Left forelimb (tissue), 1 donor: Measurements from ENCODE around the gene CCL7.

Experiments
- DNase-seq: peaks from one replicate; pipeline ENCODE4 v3.0.0-alpha.2; 2018; ENCODE audit warnings: low spot score

Gene CCL7

DNA sequence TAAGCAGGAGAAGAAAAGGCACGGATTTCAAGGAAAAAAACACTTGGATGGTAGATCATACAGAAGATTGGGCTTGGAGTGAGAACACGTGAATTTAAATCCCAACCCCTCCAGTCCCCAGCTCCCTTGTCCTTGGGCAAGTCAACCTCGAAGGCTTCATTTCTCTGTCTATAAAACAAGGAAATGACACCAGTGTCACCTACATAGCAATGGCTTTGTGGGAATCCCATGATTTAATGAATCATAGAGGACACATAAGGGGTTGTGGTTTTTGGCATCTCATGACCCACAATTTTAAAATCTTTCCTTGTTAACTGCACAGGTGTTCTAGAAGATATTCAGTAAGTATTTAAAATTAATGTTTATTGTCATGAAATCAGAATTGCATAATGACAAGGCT, 23.1 kb upstream of the CCL7 start:
- no peak for DNase-seq

DNA sequence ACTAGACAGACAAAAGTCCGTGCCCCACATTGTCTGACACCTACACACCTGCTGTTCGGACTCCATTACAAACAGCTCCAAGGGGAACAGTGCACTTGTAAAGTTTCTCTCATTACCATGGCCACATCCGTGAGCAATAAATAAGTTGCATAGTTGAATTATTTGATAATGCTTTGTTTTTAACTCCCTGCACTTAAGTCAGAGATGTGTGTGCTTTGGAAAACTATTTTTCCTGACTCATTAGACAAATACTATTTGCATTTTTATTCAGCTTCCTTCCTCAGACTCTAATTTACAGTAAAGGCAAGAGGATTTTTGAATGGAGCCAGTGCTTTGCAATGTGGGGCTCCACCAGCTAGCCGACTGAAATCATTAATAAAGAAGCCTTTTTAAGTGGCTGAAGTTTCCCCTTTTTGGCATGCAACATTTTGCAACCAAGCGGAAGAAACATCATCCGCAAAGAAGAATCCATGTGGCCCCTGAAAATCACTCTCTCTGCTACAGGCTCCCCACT, 21.5 kb upstream of the CCL7 start:
- no peak for DNase-seq

DNA sequence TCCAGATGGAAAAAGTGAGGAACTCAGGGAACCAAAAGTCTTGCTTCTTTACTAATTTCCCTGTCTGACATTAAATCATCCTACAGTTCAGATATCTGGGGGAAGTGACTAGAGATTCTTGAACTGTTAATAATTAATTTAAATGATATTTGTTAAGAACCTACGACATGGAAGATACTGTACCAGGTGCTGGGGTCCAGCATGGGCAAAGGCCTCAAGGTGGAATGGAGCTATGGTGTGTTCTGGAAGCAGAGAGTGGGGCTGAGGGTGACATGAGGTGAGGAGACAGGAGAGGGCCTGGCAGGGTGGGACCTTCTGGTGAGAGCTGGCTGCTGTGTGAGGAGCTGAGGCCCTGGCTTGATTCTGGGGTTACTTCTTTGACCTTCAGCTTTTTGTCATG, 21.0 kb upstream of the CCL7 start:
- no peak for DNase-seq

DNA sequence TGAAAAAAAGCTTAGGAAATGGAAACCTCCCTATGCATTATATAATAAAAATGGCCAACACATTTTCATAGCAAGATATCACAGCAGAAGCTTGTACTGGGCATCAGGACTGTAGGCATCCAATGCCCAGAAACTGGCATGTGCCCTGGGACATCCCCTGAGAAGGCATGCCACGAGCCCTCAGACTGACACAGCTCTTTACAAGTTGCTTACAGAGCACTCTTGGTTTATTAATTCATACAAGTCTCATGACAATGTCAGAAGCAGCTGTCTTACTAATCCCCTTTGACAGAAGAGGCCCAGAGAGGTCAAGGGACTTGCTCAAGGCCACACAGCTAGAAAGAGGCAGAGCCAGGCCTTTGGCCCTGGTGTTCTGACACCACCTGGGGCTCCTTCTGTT, 20.5 kb upstream of the CCL7 start:
- no peak for DNase-seq

DNA sequence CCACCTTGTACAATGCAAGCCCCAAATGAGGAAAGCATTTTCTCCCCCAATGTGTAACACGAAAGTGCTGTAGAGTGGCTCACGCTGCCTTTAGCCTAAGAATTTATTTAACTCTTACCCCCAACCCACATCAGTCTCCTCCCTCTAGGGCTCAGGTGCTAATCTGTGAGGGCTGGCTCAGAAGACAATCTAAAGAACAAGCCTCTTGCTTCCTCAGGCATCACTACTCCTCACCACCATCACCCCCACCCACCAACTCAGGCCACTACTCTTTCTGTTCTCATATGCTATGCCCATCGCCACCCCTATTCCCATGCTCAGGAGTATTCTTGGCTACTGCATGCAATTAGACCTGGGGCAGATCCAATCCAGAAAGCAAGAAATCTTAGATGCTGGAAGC, 18.8 kb upstream of the CCL7 start:
- DNase-seq = no peak

DNA sequence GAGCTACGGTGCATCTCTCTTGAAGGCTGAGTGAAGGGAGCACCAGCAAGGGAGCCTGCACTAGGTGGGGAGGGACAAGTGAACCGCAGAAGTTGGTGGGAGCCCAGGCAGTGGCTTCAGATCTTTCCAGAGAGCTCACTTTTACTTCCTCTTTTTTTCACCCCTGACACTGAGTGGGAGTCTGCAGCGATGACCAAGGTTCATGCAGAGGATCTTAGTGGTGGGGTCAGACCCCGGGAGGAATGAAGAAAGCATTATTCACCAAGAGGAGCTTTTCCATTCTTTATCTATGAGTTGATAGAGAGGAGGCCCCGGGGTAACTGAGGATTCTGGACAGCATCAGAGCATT, 18.0 kb upstream of the CCL7 start:
- DNase-seq = no peak

DNA sequence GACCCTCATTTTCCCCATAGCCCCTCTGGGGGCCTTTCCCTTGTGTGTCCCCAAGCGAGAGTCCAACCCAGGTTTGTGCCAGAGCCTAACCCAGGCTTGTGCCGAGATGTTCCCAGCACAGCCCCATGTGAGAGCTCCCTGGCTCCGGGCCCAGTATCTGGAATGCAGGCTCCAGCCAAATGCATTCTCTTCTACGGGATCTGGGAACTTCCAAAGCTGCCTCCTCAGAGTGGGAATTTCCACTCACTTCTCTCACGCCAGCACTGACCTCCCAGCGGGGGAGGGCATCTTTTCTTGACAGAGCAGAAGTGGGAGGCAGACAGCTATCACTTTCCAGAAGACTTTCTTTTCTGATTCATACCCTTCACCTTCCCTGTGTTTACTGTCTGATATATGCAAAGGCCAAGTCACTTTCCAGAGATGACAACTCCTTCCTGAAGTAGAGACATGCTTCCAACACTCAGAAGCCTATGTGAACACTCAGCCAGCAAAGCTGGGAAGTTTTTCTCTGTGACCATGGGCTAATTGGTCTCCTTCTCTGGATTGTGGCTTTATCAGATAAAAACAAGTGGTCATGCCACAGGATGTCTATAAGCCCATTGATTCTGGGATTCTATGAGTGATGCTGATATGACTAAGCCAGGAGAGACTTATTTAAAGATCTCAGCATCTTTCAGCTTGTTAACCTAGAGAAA, 17.4 kb upstream of the CCL7 start:
- DNase-seq = peak; percentile 93

DNA sequence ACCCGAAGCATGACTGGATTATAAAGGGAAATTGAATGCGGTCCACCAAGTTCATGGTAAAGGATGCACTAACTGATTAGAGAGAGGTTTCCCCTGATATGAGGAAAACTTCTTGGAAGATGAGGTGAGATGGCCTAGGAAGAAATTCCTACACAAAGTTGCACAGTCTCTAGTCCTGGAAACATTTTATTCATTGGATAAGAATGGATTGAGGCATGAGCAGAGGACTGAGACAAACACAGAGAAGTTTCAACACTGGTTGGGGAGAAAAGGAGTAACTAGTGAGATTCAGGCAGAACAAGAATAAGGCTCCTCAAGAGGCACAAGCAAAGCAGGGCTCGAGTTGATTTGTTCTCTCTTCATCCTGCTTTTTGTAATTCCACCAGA, 16.9 kb upstream of the CCL7 start:
- DNase-seq = no peak

DNA sequence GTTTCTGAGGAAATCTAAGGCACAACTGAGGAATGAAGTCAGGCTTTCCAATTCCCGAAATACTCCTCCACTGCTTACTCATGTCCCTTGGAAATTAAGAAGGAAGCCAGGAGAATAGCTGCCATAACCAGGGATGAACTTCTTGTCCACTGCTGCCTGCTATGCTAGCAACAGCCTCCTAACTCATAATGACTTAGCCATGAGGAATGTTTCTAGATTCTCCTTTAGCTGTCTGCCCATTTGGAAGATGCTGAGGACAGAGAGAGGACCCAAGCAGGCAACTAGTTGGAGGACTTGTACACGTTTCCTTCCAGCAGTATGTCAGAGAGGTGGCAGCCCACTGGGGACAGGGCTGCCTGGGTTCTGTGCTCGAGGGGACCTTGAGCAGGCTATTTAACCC, 15.9 kb upstream of the CCL7 start:
- no peak for DNase-seq

DNA sequence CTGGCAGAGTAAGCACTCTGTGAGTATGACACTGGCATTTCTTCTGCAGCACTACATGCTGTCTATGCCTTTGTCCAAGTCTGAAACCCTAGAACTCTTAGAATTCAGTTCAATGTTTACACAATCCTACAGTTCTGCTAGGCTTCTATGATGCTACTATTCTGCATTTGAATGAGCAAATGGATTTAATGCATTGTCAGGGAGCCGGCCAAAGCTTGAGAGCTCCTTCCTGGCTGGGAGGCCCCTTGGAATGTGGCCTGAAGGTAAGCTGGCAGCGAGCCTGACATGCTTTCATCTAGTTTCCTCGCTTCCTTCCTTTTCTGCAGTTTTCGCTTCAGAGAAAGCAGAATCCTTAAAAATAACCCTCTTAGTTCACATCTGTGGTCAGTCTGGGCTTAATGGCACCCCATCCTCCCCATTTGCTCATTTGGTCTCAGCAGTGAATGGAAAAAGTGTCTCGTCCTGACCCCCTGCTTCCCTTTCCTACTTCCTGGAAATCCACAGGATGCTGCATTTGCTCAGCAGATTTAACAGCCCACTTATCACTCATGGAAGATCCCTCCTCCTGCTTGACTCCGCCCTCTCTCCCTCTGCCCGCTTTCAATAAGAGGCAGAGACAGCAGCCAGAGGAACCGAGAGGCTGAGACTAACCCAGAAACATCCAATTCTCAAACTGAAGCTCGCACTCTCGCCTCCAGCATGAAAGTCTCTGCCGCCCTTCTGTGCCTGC, 15.2 kb upstream of the CCL7 start, which contains the start of gene CCL2:
Gene CCL2, plus strand, starts transcription at position 635 of the 730 bp plus-strand sequence. Its CDS starts 65 bp downstream, at position 700.
- peak; percentile 84 for DNase-seq

DNA sequence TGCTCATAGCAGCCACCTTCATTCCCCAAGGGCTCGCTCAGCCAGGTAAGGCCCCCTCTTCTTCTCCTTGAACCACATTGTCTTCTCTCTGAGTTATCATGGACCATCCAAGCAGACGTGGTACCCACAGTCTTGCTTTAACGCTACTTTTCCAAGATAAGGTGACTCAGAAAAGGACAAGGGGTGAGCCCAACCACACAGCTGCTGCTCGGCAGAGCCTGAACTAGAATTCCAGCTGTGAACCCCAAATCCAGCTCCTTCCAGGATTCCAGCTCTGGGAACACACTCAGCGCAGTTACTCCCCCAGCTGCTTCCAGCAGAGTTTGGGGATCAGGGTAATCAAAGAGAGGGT, 14.7 kb upstream of the CCL7 start:
- no peak for DNase-seq

DNA sequence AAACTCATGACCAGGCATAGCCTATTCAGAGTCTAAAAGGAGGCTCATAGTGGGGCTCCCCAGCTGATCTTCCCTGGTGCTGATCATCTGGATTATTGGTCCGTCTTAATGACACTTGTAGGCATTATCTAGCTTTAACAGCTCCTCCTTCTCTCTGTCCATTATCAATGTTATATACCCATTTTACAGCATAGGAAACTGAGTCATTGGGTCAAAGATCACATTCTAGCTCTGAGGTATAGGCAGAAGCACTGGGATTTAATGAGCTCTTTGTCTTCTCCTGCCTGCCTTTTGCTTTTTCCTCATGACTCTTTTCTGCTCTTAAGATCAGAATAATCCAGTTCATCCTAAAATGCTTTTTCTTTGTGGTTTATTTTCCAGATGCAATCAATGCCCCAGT, 14.2 kb upstream of the CCL7 start:
- DNase-seq = no peak

DNA sequence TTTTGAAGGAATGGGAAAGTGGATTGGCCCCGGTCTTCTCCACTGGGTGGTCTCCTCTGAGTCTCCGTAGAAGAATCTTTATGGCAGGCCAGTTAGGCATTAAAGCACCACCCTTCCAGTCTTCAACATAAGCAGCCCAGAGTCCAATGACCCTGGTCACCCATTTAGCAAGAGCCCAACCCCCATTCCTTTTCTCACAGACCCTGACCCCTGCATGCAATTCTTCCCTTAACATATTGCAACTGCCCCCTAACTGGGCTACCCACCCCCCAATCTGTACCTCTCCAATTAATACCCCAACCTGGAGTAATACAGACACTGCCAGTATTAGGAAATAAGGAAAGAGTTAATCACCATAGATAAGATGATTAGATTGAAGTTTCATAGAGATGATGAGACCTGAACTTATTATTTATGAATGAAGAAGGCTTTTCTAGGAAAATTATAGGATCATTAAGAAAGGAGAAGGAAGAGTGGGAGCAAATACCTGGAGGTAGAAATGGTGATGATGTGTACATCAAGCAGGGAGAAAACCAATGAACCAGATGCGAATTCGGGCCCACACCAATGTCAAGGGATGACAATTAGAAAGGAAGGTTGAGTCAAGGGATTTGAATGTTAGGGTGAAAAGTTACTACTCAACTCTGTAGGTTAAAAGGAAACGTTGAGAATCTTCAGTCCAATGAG, 12.6 kb upstream of the CCL7 start:
- no peak for DNase-seq

DNA sequence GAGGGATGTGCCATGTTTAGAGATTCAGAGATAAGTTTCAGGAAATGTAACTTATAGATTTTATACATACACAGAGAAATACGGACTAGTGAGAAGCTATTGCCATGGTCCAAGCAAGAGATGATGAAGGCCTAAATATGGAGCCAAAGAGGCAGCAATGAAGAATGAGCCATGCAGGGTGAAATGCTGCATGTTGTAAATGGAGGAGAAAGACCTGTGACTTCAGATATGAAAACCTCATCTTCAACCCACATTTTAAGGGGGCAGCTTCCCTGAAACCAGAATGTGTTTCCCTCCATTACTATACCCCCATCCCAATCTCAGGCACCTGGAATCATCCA, 12.1 kb upstream of the CCL7 start:
- DNase-seq = no peak

DNA sequence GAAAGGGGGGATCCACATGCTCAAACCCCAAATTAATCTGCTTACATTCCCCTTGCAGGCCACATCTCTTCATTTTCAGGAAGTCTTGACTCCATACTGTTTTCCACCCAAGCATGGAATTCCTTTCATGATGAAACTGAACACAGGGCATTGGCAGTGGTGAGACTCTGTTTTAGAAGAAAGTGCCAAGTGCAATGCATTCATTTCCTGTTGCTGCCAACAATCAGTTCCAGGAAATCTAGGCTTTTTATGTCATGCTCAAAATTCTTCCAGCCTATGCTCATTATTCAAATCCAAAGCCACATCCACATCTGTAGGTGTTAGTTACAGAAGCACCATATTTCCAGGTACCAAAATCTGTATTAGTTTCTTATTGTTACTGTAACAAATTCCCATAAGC, 10.9 kb upstream of the CCL7 start:
- no peak for DNase-seq

DNA sequence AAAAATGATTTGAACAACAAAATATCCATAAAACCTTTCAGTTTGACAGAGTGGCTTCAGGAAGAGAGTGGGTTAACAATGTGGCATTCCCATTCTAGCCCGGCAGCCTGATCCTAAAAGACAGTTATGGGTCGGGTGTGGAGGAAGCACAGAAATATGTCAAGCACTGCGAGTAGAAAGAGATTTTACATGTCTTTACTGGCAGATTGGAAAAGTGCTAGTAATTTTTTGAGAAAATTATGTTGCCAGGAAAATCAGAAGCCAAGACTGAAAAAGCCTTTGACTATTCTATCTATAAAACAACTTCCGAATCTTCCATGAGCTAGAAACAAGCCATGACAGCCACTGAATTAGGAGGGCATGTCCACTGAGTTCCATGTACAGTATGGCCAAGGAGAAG, 9.2 kb upstream of the CCL7 start:
- no peak for DNase-seq

DNA sequence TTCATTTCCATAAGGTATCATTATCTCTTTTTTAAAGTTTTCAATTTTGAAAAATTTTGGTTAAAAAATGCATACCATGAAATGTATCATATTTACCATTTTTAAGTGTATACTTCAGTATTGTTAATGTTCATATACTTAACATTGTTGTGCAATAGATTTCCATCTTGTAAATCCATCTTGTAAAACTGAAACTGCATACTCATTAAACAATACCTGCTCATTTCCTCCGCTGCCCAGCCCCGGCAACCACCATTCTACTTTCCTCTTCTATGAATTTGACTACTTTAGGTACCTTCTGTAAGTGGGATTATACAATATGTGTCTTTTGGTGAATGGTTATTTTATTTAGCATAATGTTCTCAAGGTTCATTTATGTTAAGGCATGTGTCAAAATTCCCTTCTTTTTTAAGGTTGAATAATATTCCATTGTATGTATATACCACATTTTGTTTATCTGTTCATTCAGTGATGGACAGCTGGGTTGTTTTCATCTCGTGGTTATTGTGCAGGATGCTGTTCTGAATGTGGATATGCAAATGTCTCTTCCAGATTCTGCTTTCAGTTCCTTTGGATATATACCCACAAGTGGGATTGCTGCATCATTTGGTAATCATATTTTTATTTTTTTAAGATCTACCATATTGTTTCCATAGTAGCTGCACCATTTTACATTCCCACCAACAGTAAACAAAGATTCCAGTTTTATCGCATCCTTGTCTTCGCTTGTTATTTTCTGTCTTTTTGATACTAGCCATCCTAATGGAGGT, 8.3 kb upstream of the CCL7 start:
- no peak for DNase-seq

DNA sequence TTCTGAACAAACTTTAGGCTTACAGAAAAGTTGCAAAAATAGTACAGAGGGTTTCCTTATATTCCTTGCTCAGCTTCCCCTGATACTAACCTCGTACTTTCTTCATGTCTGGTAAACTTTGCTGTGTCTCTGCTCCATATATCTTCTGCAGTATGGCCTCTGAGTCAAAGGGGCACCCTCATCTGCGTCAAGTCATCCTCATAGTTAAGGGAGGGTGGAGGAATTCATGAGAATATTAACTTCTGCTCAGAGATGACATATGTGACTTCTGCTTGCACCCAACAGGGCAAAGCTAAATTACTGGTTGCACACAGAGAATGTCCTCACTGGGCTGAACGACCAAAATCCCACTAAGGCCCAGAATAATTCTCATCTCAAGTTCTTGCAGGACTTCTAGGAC, 4.3 kb upstream of the CCL7 start:
- DNase-seq = no peak

DNA sequence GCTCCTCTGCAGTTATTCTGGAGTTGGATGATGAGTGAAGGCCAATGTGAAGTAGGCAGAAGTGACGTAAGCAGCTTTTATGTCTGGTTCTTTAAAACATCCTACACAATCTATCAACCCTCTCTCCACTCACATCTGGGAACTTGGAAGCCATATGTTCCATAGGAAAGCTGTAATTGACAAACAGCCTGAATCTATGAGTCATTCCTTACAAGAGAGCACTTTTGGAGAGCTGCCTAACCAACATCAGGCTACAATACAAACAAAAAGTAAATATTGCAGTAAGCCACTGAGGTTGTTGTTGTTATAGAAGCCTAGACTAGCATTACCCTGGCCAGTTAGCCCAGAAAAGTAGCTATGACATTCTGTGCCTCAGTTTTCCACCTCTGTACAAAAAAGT, 5.9 kb downstream of the CCL7 start:
- DNase-seq = no peak

DNA sequence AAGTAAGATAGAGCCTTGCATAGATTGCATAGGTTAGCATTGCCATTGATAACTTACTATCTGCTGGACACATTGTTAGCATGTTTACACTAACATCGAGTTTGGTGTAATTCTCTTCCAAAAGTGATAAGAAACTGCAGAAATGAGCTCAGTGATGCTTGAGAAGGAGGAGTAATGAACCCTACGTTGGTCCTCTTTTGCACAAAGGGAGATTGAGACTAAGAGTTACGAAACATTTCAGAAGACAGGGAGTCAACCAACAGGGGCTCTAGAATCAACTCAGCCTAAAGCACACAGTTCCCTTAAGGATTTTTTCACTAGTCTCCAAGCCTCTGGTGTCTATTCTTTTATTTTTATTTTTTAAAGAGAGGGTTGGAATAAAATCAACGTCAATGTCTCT, 6.8 kb downstream of the CCL7 start:
- DNase-seq = no peak

DNA sequence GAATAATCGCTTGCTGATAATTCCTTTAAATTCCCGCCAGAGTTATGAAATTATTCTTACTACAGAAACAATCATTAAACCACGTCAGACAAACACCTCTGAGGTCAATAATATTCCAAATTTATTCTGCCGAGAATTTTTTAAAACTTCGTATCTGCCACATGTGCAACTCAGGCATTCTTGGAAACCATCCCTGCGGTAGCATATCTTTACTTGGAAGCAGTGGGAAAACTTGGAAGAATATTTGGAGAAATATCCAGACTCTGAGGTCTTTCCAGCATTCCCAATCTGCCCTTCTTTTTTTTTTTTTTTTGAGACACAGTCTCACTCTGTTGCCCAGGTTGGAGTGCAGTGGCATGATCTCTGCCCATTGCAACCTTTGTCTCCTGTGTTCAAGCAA, 13.6 kb downstream of the CCL7 start:
- no peak for DNase-seq

DNA sequence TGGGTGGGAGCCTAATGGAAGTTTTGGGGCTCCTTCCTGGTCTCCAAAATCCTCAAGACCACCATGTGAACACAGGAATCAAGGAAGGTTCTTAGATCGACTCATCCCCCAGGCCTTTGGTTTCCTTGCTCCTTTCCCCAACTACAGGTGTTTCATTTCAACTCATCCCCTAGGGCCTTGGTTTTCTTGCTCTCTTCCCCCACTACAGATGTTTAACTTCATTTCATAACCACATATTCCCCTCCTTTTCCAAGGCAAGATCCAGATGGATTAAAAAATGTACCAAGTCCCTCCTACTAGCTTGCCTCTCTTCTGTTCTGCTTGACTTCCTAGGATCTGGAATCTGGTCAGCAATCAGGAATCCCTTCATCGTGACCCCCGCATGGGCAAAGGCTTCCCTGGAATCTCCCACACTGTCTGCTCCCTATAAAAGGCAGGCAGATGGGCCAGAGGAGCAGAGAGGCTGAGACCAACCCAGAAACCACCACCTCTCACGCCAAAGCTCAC, 15.3 kb downstream of the CCL7 start, which contains the start of gene CCL11:
Gene CCL11, plus strand, starts transcription at position 457 of the 507 bp plus-strand sequence. CDS start 67 bp downstream, outside the sequence.
- no peak for DNase-seq
